Tibial artery (tissue), 4 donors: ENCODE measurements around the gene POLE2.
A peak's percentile ranks its signal among the peaks of the same experiment; 100 is the strongest.

ENCODE experiments used
- DNase-seq, 2 donors: peaks; one replicate each; pipeline ENCODE4 v3.0.0-alpha.2; 2019
- H3K27ac ChIP-seq, 2 donors: fragments of 200-600 bp; sonication (generic) in 1 of 2; 1 replicate in 1 of 2; 2 replicates in 1 of 2; pipeline ENCODE4 v1.5.1; 2018 to 2019; ENCODE audit warnings: mild to moderate bottlenecking in 1 of 2
- H3K27me3 ChIP-seq, 2 donors: fragments of 200-600 bp; sonication (generic) in 1 of 2; one replicate each; pipeline versions ENCODE4 v1.5.1 to v1.6.0; 2016 to 2019
- H3K36me3 ChIP-seq, 3 donors: fragments of 200-600 bp; sonication (generic) in 2 of 3; one replicate each; pipeline ENCODE4 v1.5.1; 2016 to 2019; ENCODE audit warnings: mild to moderate bottlenecking in 2 of 3
- H3K4me1 ChIP-seq, 4 donors: fragments of 200-600 bp; sonication (generic) in 2 of 4; 1 replicate in 3 of 4; 2 replicates in 1 of 4; pipeline ENCODE4 v1.5.1; 2016 to 2019
- H3K4me3 ChIP-seq, 2 donors: fragments of 200-600 bp; sonication (generic) in 1 of 2; 1 replicate in 1 of 2; 2 replicates in 1 of 2; pipeline ENCODE4 v1.5.1; 2018 to 2019; ENCODE audit warnings: mild to moderate bottlenecking in 2 of 2
- H3K9me3 ChIP-seq, 3 donors: fragments of 200-600 bp; sonication (generic) in 1 of 3; one replicate each; pipeline ENCODE4 v1.5.1; 2016 to 2019
- intact Hi-C: fragments of 100-400 bp; cut with DNase I; formaldehyde crosslinking; loops from one replicate; pipeline ENCODE4 v1.15.0; 2023; ENCODE audit warnings: low total_unique reads
- TF ChIP-seq, protein P1 (sequence below), 2 experiments: fragments of 200-600 bp in 1 of 2; fragments of 450-650 bp in 1 of 2; IDR thresholded peaks; one replicate each; pipeline ENCODE4 v1.5.1; 2017 to 2019; ENCODE audit warnings: antibody characterized with exemption in 2 of 2, mild to moderate bottlenecking in 1 of 2, moderate library complexity in 1 of 2

Gene POLE2

DNA sequence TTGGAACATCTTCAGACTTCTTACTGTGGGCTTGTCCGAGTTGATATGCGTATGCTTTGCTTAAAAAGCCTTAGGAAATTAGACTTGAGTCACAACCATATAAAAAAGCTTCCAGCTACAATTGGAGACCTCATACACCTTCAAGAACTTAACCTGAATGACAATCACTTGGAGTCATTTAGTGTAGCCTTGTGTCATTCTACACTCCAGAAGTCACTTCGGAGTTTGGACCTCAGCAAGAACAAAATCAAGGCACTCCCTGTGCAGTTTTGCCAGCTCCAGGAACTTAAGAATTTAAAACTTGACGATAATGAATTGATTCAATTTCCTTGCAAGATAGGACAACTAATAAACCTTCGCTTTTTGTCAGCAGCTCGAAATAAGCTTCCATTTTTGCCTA lies 80.4 kb downstream of the POLE2 start:
- Histone ChIP-seq H3K27ac (no peak overlapping the region), H3K4me3 (no peak overlapping the region), H3K36me3 (peaks cover 1 to 11% (median 5%) of the 10 kb centered on the region in 3 donors), H3K4me1 (no peaks in the 10 kb centered on the region), H3K27me3 (no peaks in the 10 kb centered on the region), H3K9me3 (no peaks in the 10 kb centered on the region)
- TF ChIP-seq, protein P1, sequence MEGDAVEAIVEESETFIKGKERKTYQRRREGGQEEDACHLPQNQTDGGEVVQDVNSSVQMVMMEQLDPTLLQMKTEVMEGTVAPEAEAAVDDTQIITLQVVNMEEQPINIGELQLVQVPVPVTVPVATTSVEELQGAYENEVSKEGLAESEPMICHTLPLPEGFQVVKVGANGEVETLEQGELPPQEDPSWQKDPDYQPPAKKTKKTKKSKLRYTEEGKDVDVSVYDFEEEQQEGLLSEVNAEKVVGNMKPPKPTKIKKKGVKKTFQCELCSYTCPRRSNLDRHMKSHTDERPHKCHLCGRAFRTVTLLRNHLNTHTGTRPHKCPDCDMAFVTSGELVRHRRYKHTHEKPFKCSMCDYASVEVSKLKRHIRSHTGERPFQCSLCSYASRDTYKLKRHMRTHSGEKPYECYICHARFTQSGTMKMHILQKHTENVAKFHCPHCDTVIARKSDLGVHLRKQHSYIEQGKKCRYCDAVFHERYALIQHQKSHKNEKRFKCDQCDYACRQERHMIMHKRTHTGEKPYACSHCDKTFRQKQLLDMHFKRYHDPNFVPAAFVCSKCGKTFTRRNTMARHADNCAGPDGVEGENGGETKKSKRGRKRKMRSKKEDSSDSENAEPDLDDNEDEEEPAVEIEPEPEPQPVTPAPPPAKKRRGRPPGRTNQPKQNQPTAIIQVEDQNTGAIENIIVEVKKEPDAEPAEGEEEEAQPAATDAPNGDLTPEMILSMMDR (IDR thresholded peaks at IDR 0.05), result no peak
- intact Hi-C loops, result no loop called here
- no peak for DNase-seq

DNA sequence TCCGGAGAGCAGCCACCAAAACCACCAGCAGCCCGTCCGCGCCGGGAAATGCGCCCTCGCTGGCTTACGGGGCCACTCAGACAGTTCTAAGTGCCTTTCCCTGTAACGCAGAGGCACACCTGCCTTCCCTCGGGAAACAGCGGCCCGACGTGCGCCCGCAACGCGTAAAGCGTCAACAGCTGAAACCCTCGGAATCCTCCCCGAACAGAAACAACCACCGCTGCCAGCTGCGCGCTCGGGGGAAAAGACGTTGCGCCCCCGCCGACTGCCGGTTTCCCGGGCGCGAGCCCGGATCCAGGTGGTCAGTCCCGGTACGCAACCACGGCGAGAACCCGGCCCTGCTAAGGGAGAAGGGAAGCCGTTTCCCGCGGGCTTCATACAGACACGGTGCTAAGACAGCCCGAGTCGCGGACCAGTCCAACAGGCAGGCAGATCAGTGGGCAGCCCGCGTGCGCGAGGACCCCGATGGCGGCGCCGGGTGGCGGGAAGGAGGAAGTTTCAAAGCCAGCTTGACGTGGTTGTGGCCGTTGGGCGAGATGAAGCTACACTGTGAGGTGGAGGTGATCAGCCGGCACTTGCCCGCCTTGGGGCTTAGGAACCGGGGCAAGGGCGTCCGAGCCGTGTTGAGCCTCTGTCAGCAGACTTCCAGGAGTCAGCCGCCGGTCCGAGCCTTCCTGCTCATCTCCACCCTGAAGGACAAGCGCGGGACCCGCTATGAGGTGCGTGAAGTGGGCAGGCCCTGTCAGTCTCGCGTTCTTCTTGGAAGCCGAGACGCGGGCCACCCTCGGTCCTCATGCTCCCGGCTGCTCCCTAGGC lies 89.3 kb downstream of the POLE2 start, which contains the start of gene LRR1:
Gene LRR1, plus strand, starts transcription at position 456 of the 816 bp plus-strand sequence. Its CDS starts 81 bp downstream, at position 537.
- TF ChIP-seq, protein P1 (IDR thresholded peaks at IDR 0.05), result no peak
- Histone ChIP-seq H3K4me1 (peaks cover 0 to 12% (median 4%) of the 10 kb centered on the region in 4 donors), H3K27ac (peak within 1 kb of the TSS; percentile 90 to 93), H3K27me3 (no peaks in the 10 kb centered on the region), H3K36me3 (peaks cover 0 to 4% (median 1%) of the 10 kb centered on the region in 3 donors), H3K9me3 (no peaks in the 10 kb centered on the region), H3K4me3 (peak within 1 kb of the TSS; percentile 70 to 96)
- intact Hi-C loops, result no loop called here
- peak; percentile 80 to 91 for DNase-seq

DNA sequence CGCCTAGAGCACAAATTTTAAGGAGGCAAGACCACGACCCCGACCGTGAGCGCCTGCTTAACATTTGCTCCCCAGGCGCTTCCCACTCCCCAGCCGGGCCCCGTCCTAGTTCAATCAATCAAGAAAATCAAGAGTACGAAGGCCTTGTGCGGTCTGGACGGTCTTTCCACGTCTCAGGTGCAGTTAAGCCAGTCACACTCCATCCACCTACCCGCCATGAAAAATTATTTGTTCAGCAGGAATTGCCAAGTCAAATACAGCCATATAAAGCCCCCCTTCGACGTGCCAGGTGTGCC lies 89.9 kb downstream of the POLE2 start:
- intact Hi-C loops, result no loop called here
- Histone ChIP-seq H3K27ac (peak overlapping the region; percentile 90 to 93), H3K27me3 (no peaks in the 10 kb centered on the region), H3K36me3 (peaks cover 0 to 4% (median 0%) of the 10 kb centered on the region in 3 donors), H3K9me3 (no peaks in the 10 kb centered on the region), H3K4me3 (peak overlapping the region; percentile 70 to 96), H3K4me1 (peaks cover 0 to 12% (median 4%) of the 10 kb centered on the region in 4 donors)
- no peak for DNase-seq
- TF ChIP-seq, protein P1 (IDR thresholded peaks at IDR 0.05), result no peak

DNA sequence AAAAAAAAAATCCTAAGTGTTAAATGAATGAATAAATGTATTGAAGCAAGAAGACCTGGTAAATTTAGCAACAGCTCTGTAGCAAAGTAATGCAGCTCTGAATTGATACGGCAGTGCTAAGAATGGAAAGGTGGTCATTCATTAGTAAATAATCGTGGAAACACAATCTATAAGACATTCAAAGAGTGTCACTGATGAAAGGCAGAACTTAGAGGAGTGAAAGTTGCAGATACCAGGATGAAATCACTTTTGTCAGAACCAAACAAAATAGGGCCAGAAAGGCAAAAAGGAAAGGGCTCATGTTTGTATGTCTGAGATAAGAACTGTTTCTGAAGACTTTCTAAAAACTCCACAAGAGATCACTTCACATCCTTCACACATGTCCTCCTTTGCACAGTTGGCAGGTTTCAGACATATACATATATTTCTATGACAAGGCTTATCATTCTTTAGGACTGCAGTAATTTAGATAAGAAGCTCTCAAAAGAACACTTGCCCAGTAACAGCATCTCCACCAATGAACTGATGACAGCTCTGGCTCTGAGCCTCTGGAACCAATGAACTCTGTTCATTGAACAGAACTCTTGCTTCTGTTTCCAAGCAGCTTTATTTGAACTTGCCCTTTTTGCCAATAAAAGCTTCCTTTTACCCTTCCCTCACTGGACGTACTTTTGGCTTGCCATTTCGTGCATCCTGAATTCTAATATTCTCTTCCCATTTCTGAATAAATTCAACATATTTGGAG lies 93.5 kb downstream of the POLE2 start:
- TF ChIP-seq, protein P1 (IDR thresholded peaks at IDR 0.05), result no peak
- intact Hi-C loops, result no loop called here
- Histone ChIP-seq H3K27ac (no peak overlapping the region), H3K4me1 (peaks cover 0 to 9% (median 4%) of the 10 kb centered on the region in 4 donors), H3K9me3 (no peaks in the 10 kb centered on the region), H3K36me3 (no peaks in the 10 kb centered on the region), H3K27me3 (no peaks in the 10 kb centered on the region), H3K4me3 (no peak overlapping the region)
- no peak for DNase-seq
